Measurements from ENCODE around the gene TPRG1L.

DNA sequence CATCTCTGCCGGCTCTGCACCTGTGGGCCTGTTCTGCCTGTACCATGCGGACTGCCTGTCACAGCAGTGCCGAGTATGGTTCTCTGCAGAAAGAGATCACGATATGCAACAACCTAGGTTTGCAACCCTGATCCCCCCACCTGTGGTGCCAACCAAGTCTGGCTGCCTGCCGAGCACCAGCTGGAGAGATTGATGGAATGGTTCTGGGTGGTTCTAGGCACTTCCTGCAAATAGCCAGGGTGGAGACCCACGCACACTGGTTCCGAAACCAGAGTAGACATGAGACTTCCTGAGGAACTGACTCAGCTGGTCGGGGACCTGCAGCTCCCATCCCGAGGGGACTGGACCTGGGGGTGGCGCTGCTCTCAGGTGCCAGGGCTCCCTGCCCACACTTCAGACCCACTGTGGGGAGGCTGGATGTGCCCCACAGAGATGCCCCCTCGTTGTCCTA lies 5.4 kb downstream of the TPRG1L start:
- TF ChIP-seq, protein P1, sequence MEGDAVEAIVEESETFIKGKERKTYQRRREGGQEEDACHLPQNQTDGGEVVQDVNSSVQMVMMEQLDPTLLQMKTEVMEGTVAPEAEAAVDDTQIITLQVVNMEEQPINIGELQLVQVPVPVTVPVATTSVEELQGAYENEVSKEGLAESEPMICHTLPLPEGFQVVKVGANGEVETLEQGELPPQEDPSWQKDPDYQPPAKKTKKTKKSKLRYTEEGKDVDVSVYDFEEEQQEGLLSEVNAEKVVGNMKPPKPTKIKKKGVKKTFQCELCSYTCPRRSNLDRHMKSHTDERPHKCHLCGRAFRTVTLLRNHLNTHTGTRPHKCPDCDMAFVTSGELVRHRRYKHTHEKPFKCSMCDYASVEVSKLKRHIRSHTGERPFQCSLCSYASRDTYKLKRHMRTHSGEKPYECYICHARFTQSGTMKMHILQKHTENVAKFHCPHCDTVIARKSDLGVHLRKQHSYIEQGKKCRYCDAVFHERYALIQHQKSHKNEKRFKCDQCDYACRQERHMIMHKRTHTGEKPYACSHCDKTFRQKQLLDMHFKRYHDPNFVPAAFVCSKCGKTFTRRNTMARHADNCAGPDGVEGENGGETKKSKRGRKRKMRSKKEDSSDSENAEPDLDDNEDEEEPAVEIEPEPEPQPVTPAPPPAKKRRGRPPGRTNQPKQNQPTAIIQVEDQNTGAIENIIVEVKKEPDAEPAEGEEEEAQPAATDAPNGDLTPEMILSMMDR (IDR thresholded peaks at IDR 0.05), result no peak
- TF ChIP-seq EZH2 (IDR thresholded peaks at IDR 0.05), result no peak

Measured in neural progenitor cell (in vitro differentiated cells).